Astrocyte (in vitro differentiated cells and primary cell): ENCODE results near the gene KLHL22. TPM values are rescaled to one million over a fixed set of nuclear protein-coding genes. Genes with fewer than 3 reads are reported as not detected.

Source experiments
- DNase-seq: peaks from one replicate; pipeline ENCODE4 v3.0.0-alpha.2; 2010; ENCODE audit warnings: low read depth
- FAIRE-seq: peaks from 2 replicates; lab custom pipeline; 2011; peaks lifted over from hg19 to GRCh38; lab: Jason Lieb, UNC
- H2AFZ ChIP-seq: 2 replicates; pipeline ENCODE4 v1.6.0; 2012; ENCODE audit warnings: low read depth, low read length, inconsistent platforms
- H3K27ac ChIP-seq: 2 replicates; pipeline ENCODE4 v1.5.1; 2011; ENCODE audit warnings: low read depth, low read length, inconsistent platforms
- H3K27me3 ChIP-seq: 2 replicates; pipeline ENCODE4 v1.6.0; 2011; ENCODE audit warnings: low read length, inconsistent platforms; ENCODE audit not compliant: insufficient read depth
- H3K36me3 ChIP-seq: 2 replicates; pipeline ENCODE4 v1.5.1; 2011; ENCODE audit warnings: low read length, inconsistent platforms; ENCODE audit not compliant: insufficient read depth
- H3K4me1 ChIP-seq: 2 replicates; pipeline ENCODE4 v1.5.1; 2011; ENCODE audit warnings: low read length, inconsistent platforms; ENCODE audit not compliant: insufficient read depth
- H3K4me2 ChIP-seq: 2 replicates; pipeline ENCODE4 v1.6.0; 2012; ENCODE audit warnings: low read length, inconsistent platforms
- H3K4me3 ChIP-seq: 2 replicates; pipeline ENCODE4 v1.5.1; 2011; ENCODE audit warnings: low read depth, mild to moderate bottlenecking, low read length, inconsistent platforms; ENCODE audit not compliant: insufficient read depth
- H3K79me2 ChIP-seq: 2 replicates; pipeline ENCODE4 v1.6.0; 2012; ENCODE audit warnings: mild to moderate bottlenecking, low read length, inconsistent platforms; ENCODE audit not compliant: insufficient read depth
- H3K9ac ChIP-seq: 2 replicates; pipeline ENCODE4 v1.6.0; 2012; ENCODE audit warnings: mild to moderate bottlenecking, low read length, inconsistent platforms
- H3K9me3 ChIP-seq: 2 replicates; pipeline ENCODE4 v1.5.1; 2012; ENCODE audit warnings: low read depth, mild to moderate bottlenecking, low read length, inconsistent platforms; ENCODE audit not compliant: insufficient read depth
- H4K20me1 ChIP-seq: 2 replicates; pipeline ENCODE4 v1.6.0; 2012; ENCODE audit warnings: low read length, inconsistent platforms; ENCODE audit not compliant: insufficient read depth
- H3K27ac Mint-ChIP-seq: one replicate; pipeline ENCODE4 v1.8.0; 2021; ENCODE audit warnings: mild to moderate bottlenecking, mixed read lengths; ENCODE audit not compliant: unreplicated experiment
- H3K27me3 Mint-ChIP-seq: one replicate; pipeline ENCODE4 v1.8.0; 2021; ENCODE audit warnings: low read depth, mixed read lengths; ENCODE audit not compliant: unreplicated experiment
- H3K36me3 Mint-ChIP-seq: one replicate; pipeline ENCODE4 v1.8.0; 2021; ENCODE audit warnings: low read depth, mixed read lengths; ENCODE audit not compliant: unreplicated experiment
- H3K4me1 Mint-ChIP-seq: one replicate; pipeline ENCODE4 v1.8.0; 2021; ENCODE audit warnings: low read depth, mixed read lengths; ENCODE audit not compliant: unreplicated experiment
- H3K4me3 Mint-ChIP-seq: one replicate; pipeline ENCODE4 v1.8.0; 2021; ENCODE audit warnings: mild to moderate bottlenecking, moderate library complexity, mixed read lengths; ENCODE audit not compliant: unreplicated experiment
- H3K9me3 Mint-ChIP-seq: one replicate; pipeline ENCODE4 v1.8.0; 2021; ENCODE audit warnings: mild to moderate bottlenecking, mixed read lengths; ENCODE audit not compliant: unreplicated experiment
- EZH2 ChIP-seq: IDR thresholded peaks from 2 replicates; pipeline ENCODE4 v1.6.1; 2012; ENCODE audit warnings: mild to moderate bottlenecking, low read length, inconsistent platforms; ENCODE audit not compliant: insufficient read depth
- total RNA-seq: library from RNA; stranded (reverse); gene quantifications from 2 replicates; pipeline ENCODE4 v1.2.1, GENCODE V29; 2021
- TF ChIP-seq, protein P1 (sequence below): IDR thresholded peaks from 2 replicates; pipeline ENCODE4 v1.5.1; 2011; ENCODE audit warnings: low read depth, mild to moderate bottlenecking, inconsistent platforms, low read length, moderate library complexity; ENCODE audit not compliant: insufficient read depth

Gene KLHL22
- total RNA-seq, 1 donor from 2014 or later = 14.0 TPM

DNA sequence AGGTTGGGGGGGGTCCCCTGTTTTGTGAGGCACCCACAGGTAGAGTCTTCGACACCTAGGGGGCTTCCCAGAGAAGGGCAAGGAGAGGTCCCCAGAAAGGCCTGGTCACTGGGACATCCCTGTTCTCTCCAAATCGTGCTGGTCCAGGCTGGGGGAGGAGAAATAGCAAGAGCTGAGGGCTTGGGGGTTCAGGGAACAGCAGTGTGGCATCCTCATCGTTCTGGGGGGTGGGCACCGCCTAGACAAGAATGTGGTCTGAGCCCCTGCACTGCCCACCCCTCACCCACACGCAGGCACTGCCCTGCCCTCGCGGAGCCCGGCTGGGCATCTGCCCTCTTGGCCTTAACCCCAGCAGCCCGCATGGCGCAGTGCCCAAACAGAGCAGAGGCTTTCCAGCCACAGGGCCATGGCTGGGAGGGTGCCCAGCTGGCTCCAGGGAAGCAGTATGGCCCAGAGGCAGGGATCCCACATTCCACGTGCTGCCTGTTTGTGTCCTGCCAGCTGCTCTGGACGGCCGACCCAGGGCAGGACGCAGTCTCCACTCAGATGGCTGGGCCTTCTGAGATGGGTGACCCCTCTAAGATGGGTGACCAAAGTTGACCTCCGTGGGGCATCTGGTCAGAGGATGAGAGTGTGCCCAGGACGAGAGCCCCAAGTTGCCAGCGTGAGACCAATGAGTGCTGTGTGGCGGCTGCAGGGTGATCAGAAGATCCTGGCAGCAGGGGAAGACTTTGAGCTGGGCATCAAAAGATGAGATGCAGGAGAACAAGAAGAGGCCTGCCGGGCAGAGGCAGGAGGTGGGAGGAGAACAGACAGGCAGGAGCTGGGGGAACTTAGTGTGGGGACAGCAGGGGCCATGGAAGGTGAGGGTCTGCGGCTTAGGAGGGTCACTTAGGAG lies 72.3 kb downstream of the KLHL22 start:
- H3K27ac Mint-ChIP-seq = no peak overlapping the region
- H3K36me3 Mint-ChIP-seq = peaks cover 13% of the 10 kb centered on the region
- TF ChIP-seq, protein P1, sequence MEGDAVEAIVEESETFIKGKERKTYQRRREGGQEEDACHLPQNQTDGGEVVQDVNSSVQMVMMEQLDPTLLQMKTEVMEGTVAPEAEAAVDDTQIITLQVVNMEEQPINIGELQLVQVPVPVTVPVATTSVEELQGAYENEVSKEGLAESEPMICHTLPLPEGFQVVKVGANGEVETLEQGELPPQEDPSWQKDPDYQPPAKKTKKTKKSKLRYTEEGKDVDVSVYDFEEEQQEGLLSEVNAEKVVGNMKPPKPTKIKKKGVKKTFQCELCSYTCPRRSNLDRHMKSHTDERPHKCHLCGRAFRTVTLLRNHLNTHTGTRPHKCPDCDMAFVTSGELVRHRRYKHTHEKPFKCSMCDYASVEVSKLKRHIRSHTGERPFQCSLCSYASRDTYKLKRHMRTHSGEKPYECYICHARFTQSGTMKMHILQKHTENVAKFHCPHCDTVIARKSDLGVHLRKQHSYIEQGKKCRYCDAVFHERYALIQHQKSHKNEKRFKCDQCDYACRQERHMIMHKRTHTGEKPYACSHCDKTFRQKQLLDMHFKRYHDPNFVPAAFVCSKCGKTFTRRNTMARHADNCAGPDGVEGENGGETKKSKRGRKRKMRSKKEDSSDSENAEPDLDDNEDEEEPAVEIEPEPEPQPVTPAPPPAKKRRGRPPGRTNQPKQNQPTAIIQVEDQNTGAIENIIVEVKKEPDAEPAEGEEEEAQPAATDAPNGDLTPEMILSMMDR = no peak
- no peak for TF ChIP-seq EZH2
- H3K27me3 Mint-ChIP-seq = peaks cover 25% of the 10 kb centered on the region
- Histone ChIP-seq H3K36me3 (peaks cover 7% of the 10 kb centered on the region), H3K4me3 (no peak overlapping the region), H3K9me3 (no peaks in the 10 kb centered on the region), H4K20me1 (peaks cover 40% of the 10 kb centered on the region), H3K27ac (no peak overlapping the region), H3K9ac (no peak overlapping the region), H3K4me2 (peak overlapping the region; percentile 41), H2AFZ (no peak overlapping the region), H3K27me3 (no peaks in the 10 kb centered on the region), H3K4me1 (peaks cover 7% of the 10 kb centered on the region), H3K79me2 (no peaks in the 10 kb centered on the region)
- H3K9me3 Mint-ChIP-seq = no peaks in the 10 kb centered on the region
- peaks cover 2% of the 10 kb centered on the region for H3K4me1 Mint-ChIP-seq
- DNase-seq (no peak), FAIRE-seq (no peak)
- H3K4me3 Mint-ChIP-seq = peak overlapping the region; percentile 75

DNA sequence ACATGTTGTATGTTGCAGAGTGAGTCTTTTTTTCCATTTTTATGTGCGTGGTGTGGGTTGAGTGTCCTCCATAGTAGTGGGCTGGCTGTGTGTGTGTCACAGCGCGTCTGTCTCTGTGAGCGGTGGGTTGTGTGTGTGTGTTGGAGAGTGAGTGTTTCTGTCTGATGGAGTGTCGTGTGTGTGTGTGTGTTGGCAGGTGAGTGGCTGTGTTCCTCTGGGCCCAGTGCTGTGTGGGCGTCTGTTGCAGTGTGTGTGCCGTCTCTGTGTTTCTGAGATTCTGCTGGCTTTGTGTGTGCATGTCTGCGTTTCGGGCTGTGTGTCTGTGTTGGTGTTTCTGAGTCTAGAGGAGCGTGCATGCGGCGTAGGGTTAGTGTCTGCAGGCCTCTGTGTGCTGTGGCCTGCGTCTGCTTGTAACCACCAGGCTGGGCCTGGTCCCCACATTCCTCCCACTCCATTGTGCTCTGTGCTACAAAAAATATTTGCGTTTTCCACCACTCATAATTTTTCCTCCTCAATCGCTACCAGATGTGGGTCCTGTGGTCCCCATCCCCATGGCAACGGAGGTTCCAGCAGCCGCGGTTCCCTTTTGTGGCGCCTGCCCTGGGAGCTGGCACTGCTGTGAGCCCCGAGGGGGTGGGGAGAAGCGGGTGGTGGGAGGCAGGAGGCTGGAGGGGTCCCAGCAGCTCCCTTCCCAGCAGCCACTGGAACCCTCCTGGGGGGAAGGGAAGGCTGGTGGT lies 73.2 kb downstream of the KLHL22 start:
- DNase-seq = peak; percentile 50
- H3K36me3 Mint-ChIP-seq = peaks cover 10% of the 10 kb centered on the region
- peaks cover 33% of the 10 kb centered on the region for H4K20me1 ChIP-seq
- no peak overlapping the region for H3K9ac ChIP-seq
- H3K27me3 ChIP-seq = no peaks in the 10 kb centered on the region
- H3K36me3 ChIP-seq = peaks cover 4% of the 10 kb centered on the region
- H2AFZ ChIP-seq = no peak overlapping the region
- peak overlapping the region; percentile 41 for H3K4me2 ChIP-seq
- H3K27me3 Mint-ChIP-seq = peaks cover 21% of the 10 kb centered on the region
- H3K9me3 ChIP-seq = no peaks in the 10 kb centered on the region
- no peak for FAIRE-seq
- H3K79me2 ChIP-seq = no peaks in the 10 kb centered on the region
- H3K27ac Mint-ChIP-seq = no peak overlapping the region
- no peak overlapping the region for H3K27ac ChIP-seq
- no peaks in the 10 kb centered on the region for H3K9me3 Mint-ChIP-seq
- H3K4me1 Mint-ChIP-seq = peaks cover 2% of the 10 kb centered on the region
- TF ChIP-seq, protein P1 = no peak
- TF ChIP-seq EZH2 = no peak
- no peak overlapping the region for H3K4me3 ChIP-seq
- peaks cover 7% of the 10 kb centered on the region for H3K4me1 ChIP-seq
- no peak overlapping the region for H3K4me3 Mint-ChIP-seq
